GM13977 (cell line): ENCODE results near the gene UAP1.

Source experiments
- DNase-seq: peaks from one replicate; pipeline ENCODE4 v3.0.0; 2012; ENCODE audit warnings: low spot score
- CTCF ChIP-seq: IDR thresholded peaks from 2 replicates; pipeline ENCODE4 v1.5.1; 2012; ENCODE audit warnings: mild to moderate bottlenecking, control low read depth; ENCODE audit not compliant: insufficient read depth; ENCODE audit errors: extremely low read depth, missing control alignments
- in situ Hi-C: fragments of 300-500 bp; cut with MboI; formaldehyde crosslinking; loops from one replicate; pipeline ENCODE4 v1.12.0; 2022; ENCODE audit warnings: low sequenced_read_pairs, low pct_unique_long_range_greater_than_20kb, mixed read lengths, inconsistent platforms; ENCODE audit not compliant: unreplicated experiment

The UAP1 gene

DNA sequence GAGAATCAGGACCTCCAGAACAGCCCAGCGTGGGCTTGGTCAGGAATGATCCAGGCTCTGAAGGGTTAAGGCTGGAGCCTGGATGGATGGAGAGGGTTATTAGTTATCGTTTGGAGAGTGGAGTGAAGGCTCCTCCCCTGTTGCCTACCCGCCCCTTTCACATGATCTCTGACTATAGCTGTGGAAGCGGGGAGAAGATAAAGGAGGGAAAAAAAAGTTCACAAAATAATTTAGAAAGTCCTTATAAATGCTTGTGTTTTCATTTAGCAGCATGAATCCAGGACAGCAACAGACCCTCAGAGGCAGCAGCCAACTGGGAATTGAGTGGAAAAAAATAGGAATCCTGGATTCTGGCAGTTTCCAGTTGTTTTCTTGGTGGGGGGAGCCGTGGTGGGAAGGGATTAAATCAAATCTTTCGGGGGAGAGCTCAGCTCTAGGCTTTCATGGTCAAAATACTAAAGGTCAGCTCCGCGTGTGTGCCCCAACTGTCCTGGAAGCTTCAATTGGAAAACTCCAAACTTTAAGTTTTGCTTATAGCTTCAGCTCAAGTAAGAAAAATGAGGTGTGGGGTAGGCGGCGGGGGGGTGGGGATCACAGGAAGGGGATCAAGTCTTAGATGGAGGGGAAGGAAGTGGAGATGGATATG is 70.1 kb downstream of the UAP1 start:
- DNase-seq = no peak
- in situ Hi-C loops = no loop called here
- TF ChIP-seq CTCF = no peak

GRCh38 chr1:162632217-162632666 is 70.7 kb downstream of the UAP1 start, which contains the start of gene DDR2:
TSS of gene DDR2 (plus strand) at chr1:162632464. CDS start at chr1:162719064, 86,600 bp downstream.
- DNase-seq = no peak
- in situ Hi-C loops = no loop called here
- no peak for TF ChIP-seq CTCF

DNA sequence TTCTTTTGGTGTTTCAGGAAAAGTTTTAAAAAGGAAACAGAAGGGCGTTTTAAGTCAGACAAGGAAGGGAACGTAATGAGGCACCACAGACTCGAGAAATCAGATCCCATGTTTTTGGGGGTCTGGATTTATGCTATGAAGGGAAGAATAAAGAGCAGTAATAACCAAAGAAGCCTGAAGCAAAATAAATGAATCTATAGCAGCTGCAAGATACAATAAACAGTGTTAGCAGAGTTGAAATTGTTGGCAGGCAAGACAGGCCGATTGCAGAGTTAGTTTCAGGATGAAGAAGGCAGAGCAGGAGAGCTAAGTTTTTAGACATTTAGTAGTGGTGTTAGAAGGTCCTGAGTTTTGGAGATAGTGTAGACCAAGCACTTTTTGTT is 71.2 kb downstream of the UAP1 start:
- in situ Hi-C loops = no loop called here
- no peak for DNase-seq
- TF ChIP-seq CTCF = no peak

DNA sequence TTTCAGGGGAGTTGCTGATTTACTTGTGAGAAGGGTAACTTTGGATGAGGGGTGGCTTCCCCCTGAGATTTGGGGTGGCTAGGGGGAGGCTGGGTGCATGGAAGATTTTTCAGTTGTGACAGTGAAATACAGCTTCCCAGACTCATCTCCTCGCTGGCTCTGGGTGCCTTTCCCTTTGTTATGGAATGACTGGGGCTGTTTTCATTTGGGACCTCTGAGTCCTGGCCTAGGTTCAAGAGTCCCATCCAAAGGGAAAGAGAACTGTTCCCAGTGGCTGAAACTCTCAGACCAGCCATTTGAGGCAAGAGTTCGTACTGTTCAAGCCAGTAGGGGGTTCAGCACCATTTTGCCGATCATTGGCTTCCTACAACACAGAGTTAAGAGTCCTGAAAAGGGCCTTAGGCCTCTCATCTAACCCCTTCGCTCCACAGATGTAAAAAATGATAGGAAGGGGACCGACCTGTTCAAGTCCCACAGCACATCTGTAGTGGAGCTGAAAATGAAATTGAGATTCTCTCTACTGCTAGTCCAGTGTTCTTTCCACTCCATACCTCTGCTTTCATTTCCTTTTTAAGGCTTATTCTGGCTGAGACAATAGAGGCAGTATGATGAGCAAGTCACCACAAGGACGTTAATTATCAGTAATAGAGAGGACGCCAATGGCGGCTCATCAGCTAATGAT is 71.7 kb downstream of the UAP1 start:
- in situ Hi-C loops = no loop called here
- no peak for DNase-seq
- no peak for TF ChIP-seq CTCF

DNA sequence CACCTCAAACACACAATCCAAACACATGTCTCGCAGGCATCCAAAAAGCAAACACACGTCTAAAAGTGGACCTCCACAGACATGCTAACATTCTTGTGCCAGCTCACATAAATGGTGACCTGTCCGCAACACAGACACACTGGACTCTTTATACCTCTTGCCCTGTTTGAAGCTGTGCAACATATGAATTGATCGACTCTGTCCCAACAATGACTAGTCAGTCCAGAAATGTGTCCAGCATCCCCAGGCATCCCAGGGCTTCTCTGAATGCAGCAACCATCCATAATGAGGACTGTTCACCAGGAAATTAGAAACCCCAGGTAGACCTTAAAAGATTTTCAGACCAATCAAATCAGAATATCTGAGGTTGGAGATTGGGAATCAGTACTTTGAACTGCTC is 73.9 kb downstream of the UAP1 start:
- no peak for DNase-seq
- in situ Hi-C loops = no loop called here
- TF ChIP-seq CTCF = no peak

DNA sequence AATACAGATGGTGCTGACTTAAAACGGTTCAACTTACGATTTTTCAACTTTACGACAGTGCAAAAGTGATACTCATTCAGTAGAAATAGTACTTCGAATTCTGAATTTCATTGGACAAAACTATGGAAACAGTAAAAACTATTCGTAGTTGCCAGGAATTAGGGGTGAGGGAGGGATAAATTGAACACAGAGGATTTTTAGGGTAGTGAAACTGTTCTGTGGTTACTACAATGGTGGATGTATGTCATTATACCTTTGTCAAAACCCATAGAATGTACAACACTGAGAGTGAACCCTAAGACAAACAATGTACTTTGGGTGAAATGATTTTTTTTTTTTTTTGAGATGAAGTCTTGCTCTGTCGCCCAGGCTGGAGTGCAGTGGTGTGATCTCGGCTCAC is 78.2 kb downstream of the UAP1 start:
- in situ Hi-C loops = no loop called here
- no peak for TF ChIP-seq CTCF
- DNase-seq = peak; percentile 6

- no peak for DNase-seq
- TF ChIP-seq CTCF = no peak
- in situ Hi-C loops = no loop called here
Observed at GRCh38 chr1:162641114-162641513, 79.6 kb downstream of the UAP1 start.
